Epithelial cell of proximal tubule (primary cell): ENCODE results near the gene GDF15. TPM values are rescaled to one million over a fixed set of nuclear protein-coding genes. Genes with fewer than 3 reads are reported as not detected.
A peak's percentile ranks its signal among the peaks of the same experiment; 100 is the strongest.

ENCODE experiments used
- DNase-seq: peaks from one replicate; pipeline ENCODE4 v3.0.0-alpha.2; 2011; ENCODE audit warnings: low read depth
- H3K4me3 ChIP-seq: 2 replicates; pipeline ENCODE4 v1.5.1; 2011; ENCODE audit warnings: low read depth, mild to moderate bottlenecking, low read length
- total RNA-seq: library from RNA; depleted of rRNA; stranded (reverse); fragments of >200 nt; gene quantifications from 2 replicates; pipeline ENCODE4 v1.2.3, GENCODE V29; 2015
- TF ChIP-seq, protein P1 (sequence below): conservative IDR thresholded peaks from 2 replicates; pipeline ENCODE4 v1.5.1; 2012; ENCODE audit warnings: low read depth, mild to moderate bottlenecking, low read length

Gene GDF15
- total RNA-seq, 1 donor from 2014 or later = 262 TPM

DNA sequence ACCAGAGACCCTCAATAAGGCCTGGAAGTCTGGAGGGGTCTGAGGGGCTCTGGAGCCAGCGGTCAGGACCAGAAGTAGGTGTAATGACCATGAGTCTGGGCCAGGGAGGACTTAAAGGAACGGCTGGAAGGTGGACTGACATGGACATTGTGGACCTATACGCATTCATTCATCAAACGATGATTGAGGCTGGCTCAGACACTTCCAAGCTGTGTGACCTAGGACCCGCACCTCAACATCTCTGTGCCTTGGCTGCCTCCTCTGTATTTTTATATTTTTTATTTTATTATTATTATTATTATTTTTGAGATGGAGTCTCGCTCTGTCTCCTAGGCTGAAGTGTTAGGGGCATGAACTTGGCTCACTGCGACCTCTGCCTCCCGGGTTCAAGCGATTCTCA is 20.8 kb downstream of the GDF15 start:
- no peak overlapping the region for H3K4me3 ChIP-seq
- DNase-seq = no peak
- TF ChIP-seq, protein P1, sequence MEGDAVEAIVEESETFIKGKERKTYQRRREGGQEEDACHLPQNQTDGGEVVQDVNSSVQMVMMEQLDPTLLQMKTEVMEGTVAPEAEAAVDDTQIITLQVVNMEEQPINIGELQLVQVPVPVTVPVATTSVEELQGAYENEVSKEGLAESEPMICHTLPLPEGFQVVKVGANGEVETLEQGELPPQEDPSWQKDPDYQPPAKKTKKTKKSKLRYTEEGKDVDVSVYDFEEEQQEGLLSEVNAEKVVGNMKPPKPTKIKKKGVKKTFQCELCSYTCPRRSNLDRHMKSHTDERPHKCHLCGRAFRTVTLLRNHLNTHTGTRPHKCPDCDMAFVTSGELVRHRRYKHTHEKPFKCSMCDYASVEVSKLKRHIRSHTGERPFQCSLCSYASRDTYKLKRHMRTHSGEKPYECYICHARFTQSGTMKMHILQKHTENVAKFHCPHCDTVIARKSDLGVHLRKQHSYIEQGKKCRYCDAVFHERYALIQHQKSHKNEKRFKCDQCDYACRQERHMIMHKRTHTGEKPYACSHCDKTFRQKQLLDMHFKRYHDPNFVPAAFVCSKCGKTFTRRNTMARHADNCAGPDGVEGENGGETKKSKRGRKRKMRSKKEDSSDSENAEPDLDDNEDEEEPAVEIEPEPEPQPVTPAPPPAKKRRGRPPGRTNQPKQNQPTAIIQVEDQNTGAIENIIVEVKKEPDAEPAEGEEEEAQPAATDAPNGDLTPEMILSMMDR = no peak

DNA sequence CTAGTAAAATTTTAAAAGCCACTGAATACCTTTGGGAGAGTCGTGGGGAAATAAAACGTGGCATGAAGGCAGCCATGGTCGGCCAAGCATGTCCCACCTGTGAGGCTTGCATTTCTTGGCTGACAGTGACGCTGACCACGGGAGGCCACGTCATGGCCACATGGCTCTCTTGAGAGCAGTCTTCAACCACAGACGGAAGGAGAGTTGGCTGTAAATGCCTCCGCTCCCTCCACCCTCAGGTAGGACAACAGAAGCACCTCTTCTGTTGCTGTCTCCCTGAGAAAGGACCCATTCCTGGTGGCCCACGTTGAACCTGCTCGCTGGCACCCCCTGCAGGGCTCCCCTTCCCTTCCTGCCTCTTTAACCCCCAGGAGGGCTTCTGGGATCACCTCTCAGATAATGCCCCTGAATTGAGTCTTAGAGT is 22.1 kb downstream of the GDF15 start:
- TF ChIP-seq, protein P1 = peak; percentile 62
- peak; percentile 93 for DNase-seq
- H3K4me3 ChIP-seq = no peak overlapping the region

DNA sequence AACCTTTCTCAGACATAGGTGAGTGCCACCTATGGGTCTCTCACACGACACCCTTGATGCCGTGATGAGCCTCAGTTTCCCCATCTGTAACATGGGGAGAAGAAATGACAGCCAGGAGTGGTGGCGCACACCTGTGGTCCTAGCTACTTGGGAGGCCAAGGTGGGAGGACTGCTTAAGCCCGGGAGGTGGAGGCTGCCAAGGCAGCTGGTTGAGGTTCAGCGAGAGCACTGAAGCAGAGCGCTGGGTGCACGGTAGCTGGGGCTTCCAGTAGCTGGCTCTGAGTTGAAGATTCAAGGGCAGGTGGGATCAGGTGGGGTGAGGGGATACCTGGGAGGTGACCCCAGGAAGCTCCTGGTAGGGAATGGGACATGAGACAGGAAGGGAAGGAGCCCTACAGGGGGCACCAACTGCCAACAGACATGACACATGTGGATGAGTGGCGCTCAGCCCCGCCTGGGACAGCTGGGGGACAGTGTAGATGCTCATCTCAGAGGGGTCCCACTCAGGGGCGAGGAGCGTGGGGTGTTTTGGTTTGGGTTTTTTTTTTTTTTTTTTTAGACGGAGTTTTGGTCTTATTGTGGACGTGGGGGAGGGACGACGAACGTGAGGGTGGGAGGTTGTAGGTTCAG is 26.8 kb downstream of the GDF15 start:
- no peak overlapping the region for H3K4me3 ChIP-seq
- DNase-seq = no peak
- TF ChIP-seq, protein P1 = peak; percentile 25

DNA sequence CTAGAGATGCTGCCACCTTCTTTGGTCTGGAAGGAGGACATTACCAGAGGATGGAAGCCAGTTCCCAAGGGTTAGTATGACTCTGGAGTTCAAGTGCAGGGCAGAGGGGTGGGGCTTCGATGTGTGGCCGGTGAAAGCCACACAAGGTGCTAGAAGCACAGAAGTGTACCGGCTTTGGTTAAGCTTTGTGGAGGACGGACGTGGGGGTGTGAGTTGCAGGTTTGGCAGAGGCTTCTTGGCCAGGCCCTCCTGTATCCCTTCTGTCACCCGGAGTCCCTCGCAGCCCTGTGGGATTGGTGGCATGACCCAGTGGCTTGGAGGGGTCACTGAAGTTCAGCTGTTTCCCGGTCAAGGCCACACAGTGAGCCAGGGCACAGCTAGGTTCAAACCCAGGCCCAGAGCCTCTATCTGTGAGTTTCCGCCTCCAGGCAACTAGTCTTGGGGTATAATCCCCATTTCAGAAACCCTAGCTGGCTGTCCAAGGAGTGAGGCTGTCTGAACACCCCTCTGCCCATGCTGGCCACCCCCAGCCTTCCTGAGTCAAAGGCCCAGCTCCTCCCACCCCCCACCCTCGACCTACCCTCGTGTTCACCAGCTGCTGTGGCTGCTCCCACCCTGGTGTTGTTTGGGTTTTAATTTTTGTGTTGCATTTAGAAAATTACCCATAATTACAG is 28.7 kb downstream of the GDF15 start:
- H3K4me3 ChIP-seq = no peak overlapping the region
- no peak for DNase-seq
- TF ChIP-seq, protein P1 = no peak

DNA sequence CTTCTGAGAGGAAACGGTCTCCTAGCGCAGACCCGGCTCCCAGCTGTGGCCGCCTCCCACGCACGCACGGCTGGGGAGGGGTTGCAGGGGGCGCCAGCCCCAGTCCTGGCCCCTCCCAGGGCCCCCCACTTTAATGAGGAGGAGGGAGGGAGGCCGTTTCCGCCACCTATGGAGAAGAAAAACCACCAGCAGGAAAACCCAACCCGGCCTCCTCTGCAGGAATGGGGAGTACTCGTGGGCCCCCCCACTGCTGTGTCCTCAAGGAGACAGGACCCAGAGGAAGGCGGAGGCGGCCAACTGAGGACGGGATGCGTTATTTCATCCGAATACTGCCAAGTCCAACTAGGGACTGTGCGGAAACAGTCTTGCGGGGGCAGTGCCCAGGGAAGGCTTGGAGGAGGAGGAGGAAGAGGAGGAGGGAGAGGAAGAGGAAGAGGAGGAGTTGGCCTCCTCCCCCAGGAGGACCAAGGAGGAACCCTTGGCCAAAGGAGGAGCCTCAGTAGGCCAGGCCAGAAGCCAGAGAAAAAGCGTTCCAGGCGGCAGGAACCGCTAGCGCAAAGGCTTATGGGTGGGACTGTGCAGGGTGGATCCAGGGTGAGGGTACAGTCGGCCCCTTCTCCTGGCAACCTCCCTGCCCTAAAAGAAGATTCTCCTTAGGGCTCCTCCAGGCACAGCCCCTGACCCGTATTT is 29.4 kb downstream of the GDF15 start:
- no peak for DNase-seq
- TF ChIP-seq, protein P1 = no peak
- H3K4me3 ChIP-seq = no peak overlapping the region

DNA sequence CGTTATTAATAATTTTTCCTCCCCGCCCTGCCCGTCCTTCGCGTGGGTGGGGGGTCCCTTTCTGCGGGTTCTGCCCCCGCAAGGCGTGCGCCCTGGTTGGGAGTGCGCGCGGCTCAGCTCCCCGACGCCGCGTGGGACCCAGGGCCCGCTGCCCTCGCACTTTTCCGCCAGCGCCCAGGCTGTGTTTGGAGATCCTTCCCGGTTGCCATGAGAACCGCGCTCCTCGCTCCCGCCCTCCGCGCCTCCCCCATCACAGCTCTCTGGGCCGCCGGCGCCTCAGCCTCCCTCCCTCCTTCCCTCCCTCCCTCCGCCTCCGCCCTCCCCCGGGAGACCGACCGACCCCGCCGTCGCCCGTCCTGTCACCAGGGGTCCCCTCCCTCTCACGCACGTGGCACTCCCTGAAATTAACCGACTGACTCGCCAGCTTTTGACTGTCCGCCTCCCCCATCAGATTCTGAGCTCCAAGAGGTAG is 30.9 kb downstream of the GDF15 start:
- DNase-seq = no peak
- H3K4me3 ChIP-seq = peak overlapping the region; percentile 59

More for the DNA sequence above, 30.9 kb downstream of the GDF15 start:
- TF ChIP-seq, protein P1 = no peak
